A549 (cell line): ENCODE data around the gene CHST15. TPM values are rescaled to one million over a fixed set of nuclear protein-coding genes. Genes with fewer than 3 reads are reported as not detected.

ENCODE experiments used
- ATAC-seq, 2 experiments: fragments of 200-7000 bp in 1 of 2; fragments of >200 bp in 1 of 2; cut with Nextera tagmentation in 1 of 2; cut with Tn5 transposase in 1 of 2; 3 replicates each; pipeline versions ENCODE4 v1.8.0 to v1.9.1; 2018 to 2020; ENCODE audit warnings: mild to moderate bottlenecking in 1 of 2, moderate library complexity in 1 of 2
- CTCF ChIA-PET: fragments of 300-600 bp; sonication (Branson Sonifier 250); formaldehyde crosslinking; extraction: SDS; loops from one replicate; lab custom pipeline; 2021; ENCODE audit warnings: antibody characterized with exemption, inconsistent platforms; lab: Yijun Ruan, JAX
- POLR2A ChIA-PET: fragments of 350-600 bp; formaldehyde crosslinking; extraction: SDS; loops from one replicate; lab custom pipeline; 2021; ENCODE audit warnings: antibody characterized with exemption, inconsistent platforms; lab: Yijun Ruan, JAX
- DNase-seq, 2 experiments: peaks; one replicate each; pipeline versions ENCODE4 v3.0.0 to v3.0.0-alpha.2; 2011 to 2016; ENCODE audit warnings: low read depth in 1 of 2, low spot score in 1 of 2
- FAIRE-seq: peaks from 2 replicates; lab custom pipeline; 2011; peaks lifted over from hg19 to GRCh38; lab: Jason Lieb, UNC
- H3K27ac ChIP-seq, 2 experiments: fragments of >200 bp; sonication (Bioruptor Twin); formaldehyde crosslinking; 3 replicates each; pipeline ENCODE4 v1.5.1; 2016 to 2017
- H3K4me1 ChIP-seq: fragments of >200 bp; sonication (Bioruptor Twin); formaldehyde crosslinking; 3 replicates; pipeline ENCODE4 v1.6.1; 2016
- H3K4me2 ChIP-seq: fragments of >200 bp; sonication (Bioruptor Twin); formaldehyde crosslinking; 3 replicates; pipeline ENCODE4 v1.6.1; 2016
- H3K4me3 ChIP-seq: fragments of >200 bp; sonication (Bioruptor Twin); formaldehyde crosslinking; 3 replicates; pipeline ENCODE4 v1.5.1; 2016
- H3K9me3 ChIP-seq: fragments of >200 bp; sonication (Bioruptor Twin); formaldehyde crosslinking; 3 replicates; pipeline ENCODE4 v1.6.1; 2016
- BHLHE40 ChIP-seq: IDR thresholded peaks from 2 replicates; pipeline ENCODE4 v1.6.1; 2012; ENCODE audit warnings: low read depth, low read length, inconsistent platforms
- CEBPB ChIP-seq, 2 experiments: fragments of >200 bp in 1 of 2; sonication (Bioruptor Twin) in 1 of 2; formaldehyde crosslinking in 1 of 2; IDR thresholded peaks; 2 replicates each; pipeline ENCODE4 v1.6.1; 2012 to 2016
- ESRRA ChIP-seq: fragments of 150-350 bp; IDR thresholded peaks from 2 replicates; pipeline ENCODE4 v1.6.1; 2014; ENCODE audit warnings: mild to moderate bottlenecking, low read length, borderline replicate concordance
- FOSB ChIP-seq: fragments of 250-450 bp; sonication (Bioruptor Pico); IDR thresholded peaks from 2 replicates; pipeline ENCODE4 v1.5.0; 2020; ENCODE audit warnings: mild to moderate bottlenecking, moderate library complexity
- FOSL2 ChIP-seq, 2 experiments: fragments of 450-650 bp in 1 of 2; fragments of >200 bp in 1 of 2; sonication (Bioruptor Twin) in 1 of 2; formaldehyde crosslinking; IDR thresholded peaks; 2 replicates each; pipeline versions ENCODE4 v1.5.0 to v1.6.1; 2016 to 2020; ENCODE audit warnings: mild to moderate bottlenecking in 1 of 2, moderate library complexity in 1 of 2
- GATA3 ChIP-seq: IDR thresholded peaks from 2 replicates; pipeline ENCODE4 v1.6.1; 2012; ENCODE audit warnings: borderline replicate concordance
- HDAC2 ChIP-seq: fragments of 200-600 bp; sonication (generic); IDR thresholded peaks from 2 replicates; pipeline ENCODE4 v1.6.1; 2016
- HES2 ChIP-seq: fragments of >200 bp; sonication (Bioruptor Twin); formaldehyde crosslinking; IDR thresholded peaks from 2 replicates; pipeline ENCODE4 v1.6.1; 2016
- HEYL ChIP-seq: fragments of 250-450 bp; sonication (Bioruptor Pico); IDR thresholded peaks from 2 replicates; pipeline ENCODE4 v1.8.0; 2021; ENCODE audit warnings: mild to moderate bottlenecking, moderate library complexity
- HOXB13 ChIP-seq: fragments of 250-450 bp; sonication (Bioruptor Pico); IDR thresholded peaks from 2 replicates; pipeline ENCODE4 v1.5.0; 2020; ENCODE audit warnings: low read depth, mild to moderate bottlenecking, moderate library complexity
- JUNB ChIP-seq: fragments of >200 bp; sonication (Bioruptor Twin); formaldehyde crosslinking; IDR thresholded peaks from 2 replicates; pipeline ENCODE4 v1.6.1; 2016
- KDM1A ChIP-seq: fragments of 200-600 bp; sonication (generic); IDR thresholded peaks from 2 replicates; pipeline ENCODE4 v1.6.1; 2016; ENCODE audit warnings: low read depth, mild to moderate bottlenecking
- MAZ ChIP-seq: fragments of 150-350 bp; IDR thresholded peaks from 2 replicates; pipeline ENCODE4 v1.6.1; 2014; ENCODE audit warnings: antibody characterized with exemption, low read depth, low read length, borderline replicate concordance
- MYC ChIP-seq: IDR thresholded peaks from 2 replicates; pipeline ENCODE4 v1.6.1; 2012; ENCODE audit warnings: mild to moderate bottlenecking, inconsistent platforms, low read length, improper control_type of control experiment, borderline replicate concordance
- NPAS2 ChIP-seq: fragments of 250-450 bp; sonication (Bioruptor Pico); IDR thresholded peaks from 2 replicates; pipeline ENCODE4 v1.8.0; 2022; ENCODE audit warnings: mild to moderate bottlenecking, moderate library complexity, borderline replicate concordance
- NR3C1 ChIP-seq: fragments of >200 bp; sonication (Bioruptor Twin); formaldehyde crosslinking; IDR thresholded peaks from 3 replicates; pipeline ENCODE4 v1.6.1; 2017
- RCOR1 ChIP-seq: fragments of 150-350 bp; IDR thresholded peaks from 2 replicates; pipeline ENCODE4 v1.6.1; 2014; ENCODE audit warnings: antibody characterized with exemption, low read length, low read depth
- REST ChIP-seq: fragments of 200-600 bp; sonication (generic); IDR thresholded peaks from 2 replicates; pipeline ENCODE4 v1.6.1; 2016; ENCODE audit warnings: antibody characterized with exemption, mild to moderate bottlenecking, moderate library complexity
- RFX5 ChIP-seq: fragments of 450-650 bp; IDR thresholded peaks from 2 replicates; pipeline ENCODE4 v1.7.1; 2014; ENCODE audit warnings: antibody characterized with exemption, mild to moderate bottlenecking, moderate library complexity
- RNF2 ChIP-seq: fragments of 200-600 bp; sonication (generic); IDR thresholded peaks from 2 replicates; pipeline ENCODE4 v1.6.1; 2016; ENCODE audit warnings: low read depth, mild to moderate bottlenecking, antibody characterized with exemption, moderate library complexity, borderline replicate concordance
- SREBF2 ChIP-seq: fragments of 450-650 bp; IDR thresholded peaks from 2 replicates; pipeline ENCODE4 v1.6.1; 2014; ENCODE audit warnings: mild to moderate bottlenecking, moderate library complexity
- ZC3H11A ChIP-seq: fragments of 450-650 bp; IDR thresholded peaks from 2 replicates; pipeline ENCODE4 v1.6.1; 2014; ENCODE audit warnings: antibody characterized with exemption, mild to moderate bottlenecking
- ZSCAN20 ChIP-seq: fragments of 250-450 bp; sonication (Bioruptor Pico); IDR thresholded peaks from 2 replicates; pipeline ENCODE4 v1.8.0; 2022; ENCODE audit warnings: mild to moderate bottlenecking, moderate library complexity
- WGBS: methylation state at CpG from one replicate; pipeline ENCODE4 v1.1.6; 2017; ENCODE audit errors: missing lambda C conversion rate; 5-methylcytosine and 5-hydroxymethylcytosine counted together
- polyA plus RNA-seq, 4 experiments: library from polyadenylated mRNA; depleted of rRNA in 3 of 4; stranded (reverse); fragments of >200 nt; fragmentation: RNase III in 1 of 4; extraction: RNeasy Plus Mini Kit Qiagen cat#74134 plus additional on column Dnase treatment in 1 of 4; gene quantifications; 2 replicates in 3 of 4; 3 replicates in 1 of 4; pipeline ENCODE4 v1.2.3, GENCODE V29; 2011 to 2017
- TF ChIP-seq, protein P1 (sequence below): fragments of 450-650 bp; IDR thresholded peaks from 2 replicates; pipeline ENCODE4 v1.6.1; 2014; ENCODE audit warnings: antibody characterized with exemption
- TF ChIP-seq, protein P2 (sequence below): IDR thresholded peaks from 2 replicates; pipeline ENCODE4 v1.6.1; 2012; ENCODE audit warnings: low read depth, borderline replicate concordance
- TF ChIP-seq, protein P3 (sequence below): fragments of >200 bp; sonication (Bioruptor Twin); formaldehyde crosslinking; IDR thresholded peaks from 3 replicates; pipeline ENCODE4 v1.5.1; 2016

Gene CHST15
- polyA plus RNA-seq, 2 of the 4 experiments (the other 2 are of a cell fraction), result 5.1 to 10.3 TPM

DNA sequence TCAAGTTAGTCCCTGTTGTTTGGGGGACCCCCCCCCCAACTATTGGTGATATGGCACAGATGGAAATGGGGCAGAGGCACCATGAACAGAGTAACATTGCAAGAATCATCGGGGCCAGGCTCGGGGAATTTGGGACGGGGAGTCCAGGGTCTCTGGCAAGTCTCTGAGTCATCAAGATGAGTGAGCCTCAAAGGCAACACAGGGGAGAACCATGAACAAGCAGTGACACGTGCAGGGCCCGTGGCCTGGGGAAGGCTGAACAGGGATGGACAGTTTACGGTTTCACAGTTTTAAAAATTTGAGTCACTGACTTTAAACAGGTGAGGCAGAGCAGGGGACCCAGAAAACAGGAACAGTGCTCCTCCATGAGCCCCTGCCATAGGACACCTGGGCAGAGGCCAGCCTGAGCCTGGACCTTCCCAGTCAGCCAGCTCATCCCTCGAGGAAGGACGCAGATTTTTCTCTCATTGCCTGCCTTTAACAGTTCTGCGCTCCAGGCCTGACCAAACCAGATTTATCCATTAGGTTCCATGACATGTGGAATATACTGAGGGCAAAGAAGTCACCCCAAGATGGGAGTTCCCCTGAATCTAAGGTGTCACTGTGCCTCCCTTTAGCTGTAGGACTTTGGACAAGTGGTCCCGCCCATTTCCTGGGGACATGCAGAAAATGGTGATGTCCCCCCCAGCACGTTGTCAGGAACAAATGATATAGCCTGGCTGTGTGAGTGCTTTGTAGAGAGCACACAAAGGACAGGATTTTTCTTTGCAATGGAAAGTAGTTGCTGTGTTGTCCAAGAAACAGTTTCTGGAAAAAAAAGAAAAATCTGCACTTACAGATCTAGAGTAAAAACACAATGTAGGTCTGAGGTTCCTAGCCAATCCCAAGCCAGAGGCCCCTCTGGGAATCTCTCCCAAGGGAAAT lies 23.8 kb downstream of the CHST15 start:
- TF ChIP-seq FOSB (CRISPR knock-in tag), result no peak
- TF ChIP-seq, protein P1, sequence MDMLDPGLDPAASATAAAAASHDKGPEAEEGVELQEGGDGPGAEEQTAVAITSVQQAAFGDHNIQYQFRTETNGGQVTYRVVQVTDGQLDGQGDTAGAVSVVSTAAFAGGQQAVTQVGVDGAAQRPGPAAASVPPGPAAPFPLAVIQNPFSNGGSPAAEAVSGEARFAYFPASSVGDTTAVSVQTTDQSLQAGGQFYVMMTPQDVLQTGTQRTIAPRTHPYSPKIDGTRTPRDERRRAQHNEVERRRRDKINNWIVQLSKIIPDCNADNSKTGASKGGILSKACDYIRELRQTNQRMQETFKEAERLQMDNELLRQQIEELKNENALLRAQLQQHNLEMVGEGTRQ, result no peak
- no peak for TF ChIP-seq BHLHE40
- TF ChIP-seq, protein P2, sequence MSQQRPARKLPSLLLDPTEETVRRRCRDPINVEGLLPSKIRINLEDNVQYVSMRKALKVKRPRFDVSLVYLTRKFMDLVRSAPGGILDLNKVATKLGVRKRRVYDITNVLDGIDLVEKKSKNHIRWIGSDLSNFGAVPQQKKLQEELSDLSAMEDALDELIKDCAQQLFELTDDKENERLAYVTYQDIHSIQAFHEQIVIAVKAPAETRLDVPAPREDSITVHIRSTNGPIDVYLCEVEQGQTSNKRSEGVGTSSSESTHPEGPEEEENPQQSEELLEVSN, result no peak
- TF ChIP-seq HES2, result no peak
- no peak for TF ChIP-seq SREBF2
- no peak for TF ChIP-seq HEYL (CRISPR knock-in tag)
- no peak for TF ChIP-seq MYC
- no peak for TF ChIP-seq ZC3H11A
- no peak for TF ChIP-seq RNF2
- TF ChIP-seq CEBPB (IDR thresholded peaks at IDR 0.05), result no peak
- TF ChIP-seq, protein P3, sequence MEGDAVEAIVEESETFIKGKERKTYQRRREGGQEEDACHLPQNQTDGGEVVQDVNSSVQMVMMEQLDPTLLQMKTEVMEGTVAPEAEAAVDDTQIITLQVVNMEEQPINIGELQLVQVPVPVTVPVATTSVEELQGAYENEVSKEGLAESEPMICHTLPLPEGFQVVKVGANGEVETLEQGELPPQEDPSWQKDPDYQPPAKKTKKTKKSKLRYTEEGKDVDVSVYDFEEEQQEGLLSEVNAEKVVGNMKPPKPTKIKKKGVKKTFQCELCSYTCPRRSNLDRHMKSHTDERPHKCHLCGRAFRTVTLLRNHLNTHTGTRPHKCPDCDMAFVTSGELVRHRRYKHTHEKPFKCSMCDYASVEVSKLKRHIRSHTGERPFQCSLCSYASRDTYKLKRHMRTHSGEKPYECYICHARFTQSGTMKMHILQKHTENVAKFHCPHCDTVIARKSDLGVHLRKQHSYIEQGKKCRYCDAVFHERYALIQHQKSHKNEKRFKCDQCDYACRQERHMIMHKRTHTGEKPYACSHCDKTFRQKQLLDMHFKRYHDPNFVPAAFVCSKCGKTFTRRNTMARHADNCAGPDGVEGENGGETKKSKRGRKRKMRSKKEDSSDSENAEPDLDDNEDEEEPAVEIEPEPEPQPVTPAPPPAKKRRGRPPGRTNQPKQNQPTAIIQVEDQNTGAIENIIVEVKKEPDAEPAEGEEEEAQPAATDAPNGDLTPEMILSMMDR, result no peak
- no peak for TF ChIP-seq HDAC2
- TF ChIP-seq JUNB, result no peak
- Histone ChIP-seq H3K4me3 (no peak overlapping the region), H3K4me1 (peaks cover 1% of the 10 kb centered on the region; the same call in 1 of the 3 replicates), H3K27ac (no peak overlapping the region), H3K4me2 (no peak overlapping the region), H3K9me3 (no peaks in the 10 kb centered on the region)
- ChIA-PET CTCF (interaction anchor here (0.9 to 1.5 kb wide), 2 partner anchors 74 to 320 kb away, joined by 3 to 5 read pairs; no protein-coding TSS in a partner anchor), POLR2A (no interaction called here)
- DNase-seq, result no peak
- 76% methylated on average over 11 of the region's 11 CpGs for WGBS
- FAIRE-seq, result no peak
- ATAC-seq, result no peak

DNA sequence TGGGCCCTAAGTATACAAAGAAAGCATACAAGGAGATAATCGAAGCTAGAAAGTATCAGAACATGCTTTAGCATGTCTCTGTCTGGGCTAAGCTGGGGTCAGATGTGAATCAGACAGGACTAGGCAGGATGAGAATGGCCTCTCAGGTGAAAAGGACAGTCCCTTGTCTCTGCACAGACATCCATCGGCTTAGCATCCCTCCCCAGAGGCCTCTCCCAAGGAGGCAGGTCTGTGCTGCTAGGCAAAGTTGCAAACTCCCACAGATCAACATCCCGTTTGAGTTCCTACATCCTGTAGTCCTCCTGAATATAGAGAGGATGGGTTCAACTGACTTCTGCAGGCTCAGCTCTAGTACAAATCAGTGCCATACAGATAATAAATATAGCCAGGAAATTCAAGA lies 24.5 kb downstream of the CHST15 start:
- ATAC-seq, result no peak
- no peak for FAIRE-seq

More for the DNA sequence above, 24.5 kb downstream of the CHST15 start:
- H3K4me1 ChIP-seq, result peaks cover 8% of the 10 kb centered on the region; the same call in 2 of the 3 replicates
- ChIA-PET POLR2A (no interaction called here), CTCF (no interaction called here)
- H3K4me2 ChIP-seq, result no peak overlapping the region
- TF ChIP-seq RCOR1, result no peak
- TF ChIP-seq NPAS2 (CRISPR knock-in tag), result no peak
- TF ChIP-seq GATA3, result no peak
- no peak for TF ChIP-seq KDM1A
- no peak for TF ChIP-seq ZSCAN20 (CRISPR knock-in tag)
- TF ChIP-seq REST, result no peak
- no peak for TF ChIP-seq RNF2
- TF ChIP-seq ZC3H11A, result no peak
- TF ChIP-seq ESRRA, result no peak
- TF ChIP-seq FOSL2 (IDR thresholded peaks at IDR 0.05), result no peak
- TF ChIP-seq FOSL2 (CRISPR knock-in tag; IDR thresholded peaks at IDR 0.05), result no peak
- TF ChIP-seq MAZ, result no peak
- no peak for TF ChIP-seq RFX5
- TF ChIP-seq SREBF2, result no peak
- TF ChIP-seq HOXB13 (CRISPR knock-in tag), result no peak
- TF ChIP-seq NR3C1, result no peak
- no peak overlapping the region for H3K4me3 ChIP-seq
- WGBS, result 76% methylated on average over 3 of the region's 3 CpGs
- no peak for DNase-seq
- H3K9me3 ChIP-seq, result no peaks in the 10 kb centered on the region
- no peak overlapping the region for H3K27ac ChIP-seq
